ENCODE results near the gene FAM184A. TPM values are rescaled to one million over a fixed set of nuclear protein-coding genes. Genes with fewer than 3 reads are reported as not detected.
A peak's percentile ranks its signal among the peaks of the same experiment; 100 is the strongest.

FAM184A gene
- total and polyA plus RNA-seq, 2 experiments from 2014 or later: 13.7 to 18.6 TPM

GRCh38 chr6:119037941-119038623 is 40.4 kb downstream of the FAM184A start:
- H3K27me3 Mint-ChIP-seq (ENCODE audit: insufficient read depth, low read depth, poor library complexity): peaks cover 3% of the 10 kb centered on the region
- Histone ChIP-seq H2AFZ (no peak overlapping the region), H3K4me2 (peak overlapping the region; percentile 13; the same call in 1 of the 2 replicates), H3K36me3 (ENCODE audit: insufficient read depth) (no peaks in the 10 kb centered on the region), H4K20me1 (replicated peaks; ENCODE audit: insufficient read depth) (no peaks in the 10 kb centered on the region), H3K4me3 (no peak overlapping the region), H3K27ac (ENCODE audit: low read depth) (0 out of 2 replicates have a peak overlapping the region, but pooled peaks have one; percentile 41), H3K4me1 (ENCODE audit: insufficient read depth) (peaks cover 28% of the 10 kb centered on the region), H3K9me2 (ENCODE audit: insufficient read depth) (no peaks in the 10 kb centered on the region), H3K27me3 (ENCODE audit: insufficient read depth) (no peaks in the 10 kb centered on the region), H3F3A (replicated peaks; ENCODE audit: low read depth) (no peaks in the 10 kb centered on the region), H3K79me2 (replicated peaks; ENCODE audit: insufficient read depth) (no peaks in the 10 kb centered on the region)
- peak overlapping the region; percentile 83 for H3K27ac Mint-ChIP-seq
- ATAC-seq (no peak), DNase-seq (ENCODE audit: low spot score) (peak; percentile 43)
- TF ChIP-seq CTCF (conservative IDR thresholded peaks at IDR 0.05; ENCODE audit: low read depth in 2 of 2) (0 out of 4 replicates have a peak, but pooled peaks of 1 of the 2 experiments have one; percentile 1), POLR2AphosphoS5 (IDR thresholded peaks at IDR 0.05; ENCODE audit: low read depth) (no peak)
- no peaks in the 10 kb centered on the region for H3K9me3 Mint-ChIP-seq
- no peaks in the 10 kb centered on the region for H3K36me3 Mint-ChIP-seq (ENCODE audit: low read depth)
- peaks cover 65% of the 10 kb centered on the region for H3K4me1 Mint-ChIP-seq
- H3K4me3 Mint-ChIP-seq: no peak overlapping the region

- H3K4me1 ChIP-seq (ENCODE audit: insufficient read depth): peaks cover 28% of the 10 kb centered on the region
- Mint-ChIP-seq H3K4me3 (no peak overlapping the region), H3K27me3 (ENCODE audit: insufficient read depth, low read depth, poor library complexity) (peaks cover 3% of the 10 kb centered on the region), H3K36me3 (ENCODE audit: low read depth) (no peaks in the 10 kb centered on the region), H3K9me3 (no peaks in the 10 kb centered on the region), H3K27ac (no peak overlapping the region), H3K4me1 (peaks cover 63% of the 10 kb centered on the region)
- no peak overlapping the region for H3K4me3 ChIP-seq
- no peak for ATAC-seq
- H3K9me2 ChIP-seq (ENCODE audit: insufficient read depth): no peaks in the 10 kb centered on the region
- H3K79me2 ChIP-seq (replicated peaks; ENCODE audit: insufficient read depth): no peaks in the 10 kb centered on the region
- DNase-seq (ENCODE audit: low spot score): no peak
- no peaks in the 10 kb centered on the region for H4K20me1 ChIP-seq (replicated peaks; ENCODE audit: insufficient read depth)
- no peaks in the 10 kb centered on the region for H3K27me3 ChIP-seq (ENCODE audit: insufficient read depth)
- no peaks in the 10 kb centered on the region for H3K36me3 ChIP-seq (ENCODE audit: insufficient read depth)
- no peak overlapping the region for H3K27ac ChIP-seq (ENCODE audit: low read depth)
- no peak overlapping the region for H3K4me2 ChIP-seq
- H3F3A ChIP-seq (replicated peaks; ENCODE audit: low read depth): no peaks in the 10 kb centered on the region
- H2AFZ ChIP-seq: no peak overlapping the region
- TF ChIP-seq ZNF462 (CRISPR knock-in tag; IDR thresholded peaks at IDR 0.05) (no peak), EZH2 (IDR thresholded peaks at IDR 0.05; ENCODE audit: low read depth, unreplicated experiment) (no peak), JUNB (IDR thresholded peaks at IDR 0.05; ENCODE audit: unreplicated experiment) (no peak), CTCF (conservative IDR thresholded peaks at IDR 0.05; ENCODE audit: low read depth in 2 of 2) (no peak), CREB1 (CRISPR knock-in tag; IDR thresholded peaks at IDR 0.05; ENCODE audit: low read depth) (no peak), NANOG (IDR thresholded peaks at IDR 0.05; ENCODE audit: borderline replicate concordance) (no peak)
These were observed 41.2 kb downstream of the FAM184A start for GRCh38 chr6:119037264-119037663.

Measured in GM23338 (cell line).